Prostate gland (tissue), 2 donors: ENCODE results near the gene MAGEB10. TPM values are rescaled to one million over a fixed set of nuclear protein-coding genes. Genes with fewer than 3 reads are reported as not detected.

Experiments used
- DNase-seq: peaks from one replicate; pipeline ENCODE4 v3.0.0-alpha.2; 2019; ENCODE audit warnings: low spot score
- H3K27ac ChIP-seq, 2 donors: fragments of 200-600 bp; sonication (generic); 2 replicates each; pipeline ENCODE4 v1.5.1; 2017 to 2019
- H3K27me3 ChIP-seq: fragments of 200-600 bp; sonication (generic); replicated peaks from 2 replicates; pipeline ENCODE4 v1.5.1; 2019; ENCODE audit not compliant: insufficient read depth
- H3K36me3 ChIP-seq, 2 donors: fragments of 200-600 bp; sonication (generic); 1 replicate in 1 of 2; 2 replicates in 1 of 2; pipeline versions ENCODE4 v1.5.1 to v1.8.1; 2017 to 2019
- H3K4me1 ChIP-seq: fragments of 200-600 bp; sonication (generic); replicated peaks from 2 replicates; pipeline ENCODE4 v1.5.1; 2019
- H3K4me3 ChIP-seq, 2 donors: fragments of 200-600 bp; sonication (generic); 2 replicates each; pipeline ENCODE4 v1.5.1; 2017 to 2019
- H3K9me3 ChIP-seq: fragments of 200-600 bp; sonication (generic); 2 replicates; pipeline ENCODE4 v1.5.1; 2017
- POLR2A ChIP-seq: fragments of 450-650 bp; IDR thresholded peaks from one replicate; pipeline ENCODE4 v1.6.1; 2016; ENCODE audit warnings: antibody characterized with exemption, mild to moderate bottlenecking
- POLR2AphosphoS5 ChIP-seq: sonication (generic); formaldehyde crosslinking; IDR thresholded peaks from one replicate; pipeline ENCODE4 v1.6.1; 2017; ENCODE audit warnings: antibody characterized with exemption
- WGBS: methylation state at CpG from one replicate; pipeline ENCODE4 v1.1.5; 2018; 5-methylcytosine and 5-hydroxymethylcytosine counted together
- intact Hi-C: fragments of 100-400 bp; cut with DNase I; formaldehyde crosslinking; loops from one replicate; pipeline ENCODE4 v1.14.2; 2022
- total RNA-seq, 2 donors: library from RNA; depleted of rRNA; stranded (reverse); fragments of >200 nt; gene quantifications; one replicate each; pipeline ENCODE4 v1.1.0, GENCODE V29; 2016
- TF ChIP-seq, protein P1 (sequence below), 4 experiments: fragments of 200-600 bp in 2 of 4; fragments of 450-650 bp in 2 of 4; sonication (generic) in 2 of 4; IDR thresholded peaks; 1 replicate in 3 of 4; 2 replicates in 1 of 4; pipeline ENCODE4 v1.5.1; 2016 to 2019; ENCODE audit warnings: antibody characterized with exemption in 4 of 4, mild to moderate bottlenecking in 2 of 4, moderate library complexity in 2 of 4

Gene MAGEB10, protein sequence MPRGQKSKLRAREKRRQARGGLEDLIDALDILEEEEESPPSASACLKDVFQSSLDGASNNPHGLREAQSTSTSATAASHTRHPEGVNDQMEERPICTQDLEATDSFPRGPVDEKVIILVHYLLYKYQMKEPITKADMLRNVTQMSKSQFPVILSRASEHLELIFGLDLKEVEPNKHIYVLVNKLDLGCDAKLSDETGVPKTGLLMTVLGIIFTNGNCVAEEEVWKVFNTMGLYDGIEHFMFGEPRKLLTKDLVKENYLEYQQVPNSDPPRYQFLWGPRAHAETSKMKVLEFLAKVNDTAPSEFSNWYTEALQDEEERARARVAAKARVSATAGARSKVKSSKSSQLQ
- 1 to 10 TPM in 1 of 2 donors, not detected in 1; 4.2 TPM for total RNA-seq

DNA sequence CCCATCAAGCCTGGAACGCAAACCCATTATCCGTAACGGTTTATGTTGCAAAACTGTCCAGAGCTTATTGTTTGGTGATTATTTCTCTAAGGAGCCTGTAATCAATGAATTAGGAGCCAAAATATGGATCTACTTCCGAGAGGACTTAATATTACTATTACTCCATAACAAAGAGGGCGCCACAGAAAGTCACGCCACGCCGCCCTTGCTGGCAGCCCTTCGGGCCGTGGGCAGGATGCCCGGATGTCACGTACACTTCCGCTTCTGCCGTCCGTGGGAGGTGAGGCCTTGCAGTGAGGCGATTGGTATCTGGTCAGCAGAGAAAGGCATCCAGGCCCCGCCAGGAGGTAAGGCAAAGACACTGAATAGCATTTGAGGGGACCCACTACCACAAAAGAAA is at the start of gene MAGEB10:
TSS of gene MAGEB10 (plus strand) at position 301 of the 400 bp plus-strand sequence. CDS start 13,317 bp downstream, outside the sequence.
- no peaks in the 10 kb centered on the region for H3K36me3 ChIP-seq
- H3K9me3 ChIP-seq: no peaks in the 10 kb centered on the region
- no peak for TF ChIP-seq POLR2AphosphoS5
- no peak for TF ChIP-seq POLR2A
- TF ChIP-seq, protein P1, sequence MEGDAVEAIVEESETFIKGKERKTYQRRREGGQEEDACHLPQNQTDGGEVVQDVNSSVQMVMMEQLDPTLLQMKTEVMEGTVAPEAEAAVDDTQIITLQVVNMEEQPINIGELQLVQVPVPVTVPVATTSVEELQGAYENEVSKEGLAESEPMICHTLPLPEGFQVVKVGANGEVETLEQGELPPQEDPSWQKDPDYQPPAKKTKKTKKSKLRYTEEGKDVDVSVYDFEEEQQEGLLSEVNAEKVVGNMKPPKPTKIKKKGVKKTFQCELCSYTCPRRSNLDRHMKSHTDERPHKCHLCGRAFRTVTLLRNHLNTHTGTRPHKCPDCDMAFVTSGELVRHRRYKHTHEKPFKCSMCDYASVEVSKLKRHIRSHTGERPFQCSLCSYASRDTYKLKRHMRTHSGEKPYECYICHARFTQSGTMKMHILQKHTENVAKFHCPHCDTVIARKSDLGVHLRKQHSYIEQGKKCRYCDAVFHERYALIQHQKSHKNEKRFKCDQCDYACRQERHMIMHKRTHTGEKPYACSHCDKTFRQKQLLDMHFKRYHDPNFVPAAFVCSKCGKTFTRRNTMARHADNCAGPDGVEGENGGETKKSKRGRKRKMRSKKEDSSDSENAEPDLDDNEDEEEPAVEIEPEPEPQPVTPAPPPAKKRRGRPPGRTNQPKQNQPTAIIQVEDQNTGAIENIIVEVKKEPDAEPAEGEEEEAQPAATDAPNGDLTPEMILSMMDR (IDR thresholded peaks at IDR 0.05): no peak
- H3K4me3 ChIP-seq: no peak within 1 kb of the TSS
- H3K27me3 ChIP-seq: no peaks in the 10 kb centered on the region
- H3K4me1 ChIP-seq: no peaks in the 10 kb centered on the region
- no peak within 1 kb of the TSS for H3K27ac ChIP-seq
- DNase-seq: no peak
- over 99% methylated on average over 17 of the region's 17 CpGs for WGBS
- intact Hi-C loops: no loop called here

DNA sequence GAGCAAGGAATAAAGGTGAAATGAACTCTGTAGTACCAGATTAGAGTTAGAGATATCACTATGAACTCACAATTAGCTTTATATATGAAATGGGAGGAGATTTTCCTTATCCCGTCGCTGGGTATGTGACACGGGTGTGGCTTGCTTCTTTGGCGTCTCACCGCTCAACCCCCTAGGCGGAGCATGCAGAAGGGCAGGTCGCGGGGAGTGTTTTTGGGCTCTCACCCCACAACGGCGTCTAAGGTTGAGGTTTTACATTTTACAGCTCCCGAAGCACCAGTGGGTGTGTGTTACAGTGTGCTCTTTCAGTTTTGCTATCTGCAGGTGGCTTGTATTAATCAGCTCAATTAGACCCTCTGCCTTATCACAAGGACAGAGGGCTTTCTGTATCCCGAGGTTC is 42.1 kb upstream of the MAGEB10 start:
- no peak for DNase-seq
- no peaks in the 10 kb centered on the region for H3K27me3 ChIP-seq
- H3K4me3 ChIP-seq: no peak overlapping the region
- H3K4me1 ChIP-seq: no peaks in the 10 kb centered on the region
- intact Hi-C loops: no loop called here
- TF ChIP-seq, protein P1 (IDR thresholded peaks at IDR 0.05): no peak
- TF ChIP-seq POLR2A (no peak), POLR2AphosphoS5 (no peak)
- WGBS: 80% methylated on average over 11 of the region's 12 CpGs
- no peak overlapping the region for H3K27ac ChIP-seq
- no peaks in the 10 kb centered on the region for H3K9me3 ChIP-seq
- H3K36me3 ChIP-seq: no peaks in the 10 kb centered on the region

DNA sequence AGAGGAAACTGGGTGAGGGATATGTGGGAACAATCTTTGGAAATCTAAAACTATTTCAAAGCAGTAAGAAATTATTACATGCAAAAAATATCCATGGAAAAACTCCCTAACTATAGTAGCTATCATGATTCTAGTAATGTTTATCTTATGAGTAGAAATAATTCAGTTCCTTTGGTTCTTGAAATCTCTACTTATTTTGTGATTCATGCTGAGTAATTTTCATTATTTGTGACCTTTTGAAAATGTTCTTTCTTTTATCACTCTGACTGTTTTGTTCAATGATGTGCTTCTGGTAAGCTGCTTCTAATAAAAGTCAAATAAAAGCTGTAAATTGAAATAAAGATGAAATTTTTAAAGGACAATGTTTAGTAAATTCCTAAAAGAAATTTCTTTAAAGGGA is 40.4 kb upstream of the MAGEB10 start:
- TF ChIP-seq POLR2A (no peak), POLR2AphosphoS5 (no peak)
- TF ChIP-seq, protein P1 (IDR thresholded peaks at IDR 0.05): no peak
- Histone ChIP-seq H3K4me1 (no peaks in the 10 kb centered on the region), H3K27me3 (no peaks in the 10 kb centered on the region), H3K36me3 (no peaks in the 10 kb centered on the region), H3K9me3 (no peaks in the 10 kb centered on the region), H3K4me3 (no peak overlapping the region), H3K27ac (no peak overlapping the region)
- DNase-seq: no peak
- intact Hi-C loops: no loop called here

DNA sequence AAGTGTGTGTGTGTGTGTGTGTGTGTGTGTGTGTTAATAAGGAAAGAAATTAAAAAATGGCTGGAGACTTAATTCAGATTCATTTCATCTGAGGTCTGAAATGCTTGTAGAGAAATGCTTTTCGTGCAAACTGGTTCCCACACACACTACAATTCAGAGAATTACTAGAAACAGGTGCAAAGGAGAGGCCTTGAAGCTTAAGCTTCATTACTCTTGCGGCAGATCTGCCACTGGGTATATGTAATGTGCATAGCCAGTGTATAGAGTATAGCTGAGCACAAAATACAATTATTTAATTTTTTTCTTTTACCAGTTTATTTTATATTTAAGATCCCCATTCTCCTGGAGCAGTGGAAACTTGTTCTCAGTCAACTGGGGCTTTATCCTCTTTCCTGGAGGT is 31.8 kb upstream of the MAGEB10 start:
- TF ChIP-seq, protein P1 (IDR thresholded peaks at IDR 0.05): no peak
- TF ChIP-seq POLR2AphosphoS5 (no peak), POLR2A (no peak)
- WGBS: 82% methylated on average over 2 of the region's 2 CpGs
- DNase-seq: no peak
- Histone ChIP-seq H3K27ac (no peak overlapping the region), H3K27me3 (no peaks in the 10 kb centered on the region), H3K4me3 (no peak overlapping the region), H3K9me3 (no peaks in the 10 kb centered on the region), H3K4me1 (no peaks in the 10 kb centered on the region), H3K36me3 (no peaks in the 10 kb centered on the region)
- intact Hi-C loops: no loop called here

DNA sequence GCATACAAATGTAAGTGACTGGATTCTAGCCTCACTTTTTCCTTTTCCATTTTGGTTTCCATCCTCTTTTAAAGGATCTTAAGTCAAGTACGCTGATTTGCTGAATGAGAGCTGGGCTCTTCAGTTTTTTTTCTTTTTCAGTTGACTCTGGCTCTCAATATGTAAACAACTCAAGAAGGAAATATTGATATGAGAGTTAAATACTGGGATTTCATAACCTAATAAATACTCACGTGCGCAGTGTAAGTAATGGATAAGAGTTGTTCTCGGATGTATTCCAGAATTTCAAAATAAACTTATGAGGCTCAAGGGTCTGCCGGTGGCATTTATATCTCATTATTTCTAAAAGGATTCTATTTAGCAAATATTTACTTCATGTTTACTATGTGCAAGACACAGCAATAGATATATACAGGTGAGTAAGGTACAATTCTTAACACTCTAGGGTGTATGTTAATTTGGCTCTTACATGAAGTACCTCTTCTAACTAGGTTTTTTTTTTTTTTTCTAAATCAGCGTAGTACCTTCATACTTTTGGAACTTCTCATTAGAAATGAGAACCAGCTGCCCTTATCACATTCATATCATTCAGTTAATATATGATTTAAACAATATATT is 11.0 kb upstream of the MAGEB10 start:
- intact Hi-C loops: no loop called here
- Histone ChIP-seq H3K27ac (no peak overlapping the region), H3K4me1 (no peaks in the 10 kb centered on the region), H3K27me3 (no peaks in the 10 kb centered on the region), H3K9me3 (no peaks in the 10 kb centered on the region), H3K36me3 (no peaks in the 10 kb centered on the region), H3K4me3 (no peak overlapping the region)
- DNase-seq: no peak
- no peak for TF ChIP-seq POLR2AphosphoS5
- no peak for TF ChIP-seq POLR2A
- TF ChIP-seq, protein P1 (IDR thresholded peaks at IDR 0.05): no peak
- 58% methylated on average over 6 of the region's 6 CpGs for WGBS
